Activated T-cell treated with anti-CD3 and anti-CD28 coated beads, Interleukin-2, amount 50 U/mL, for 24 hours (primary cell): Measurements from ENCODE around the gene ITIH6.
"Not testable (repeated sequence)": the region's sequence is repeated elsewhere in the genome, so short reads cannot be mapped to it uniquely, and the experiment has no call there.

Experiments
- DNase-seq: peaks from one replicate; pipeline ENCODE4 v3.0.0-alpha.2; 2020
- H3K27ac Mint-ChIP-seq: 2 replicates; pipeline ENCODE4 v1.8.0; 2020; ENCODE audit warnings: mild to moderate bottlenecking, mixed read lengths
- H3K27me3 Mint-ChIP-seq: 2 replicates; pipeline ENCODE4 v1.8.0; 2020; ENCODE audit warnings: mixed read lengths
- H3K36me3 Mint-ChIP-seq: 2 replicates; pipeline ENCODE4 v1.8.0; 2020; ENCODE audit warnings: low read depth, mixed read lengths
- H3K4me1 Mint-ChIP-seq: 2 replicates; pipeline ENCODE4 v1.8.0; 2020; ENCODE audit warnings: low read depth, mixed read lengths
- H3K4me3 Mint-ChIP-seq: 2 replicates; pipeline ENCODE4 v1.8.0; 2020; ENCODE audit warnings: mild to moderate bottlenecking, moderate library complexity, mixed read lengths
- H3K9me3 Mint-ChIP-seq: 2 replicates; pipeline ENCODE4 v1.8.0; 2020; ENCODE audit warnings: mixed read lengths

ITIH6 gene

GRCh38 chrX:54818221-54818620, 20.2 kb upstream of the ITIH6 start:
- Mint-ChIP-seq H3K4me1 (peaks cover 3% of the 10 kb centered on the region), H3K36me3 (peaks cover 26% of the 10 kb centered on the region), H3K27me3 (peaks cover 23% of the 10 kb centered on the region), H3K27ac (no peak overlapping the region), H3K9me3 (no peaks in the 10 kb centered on the region), H3K4me3 (no peak overlapping the region)
- no peak for DNase-seq

- Mint-ChIP-seq H3K36me3 (peaks cover 34% of the 10 kb centered on the region), H3K4me1 (peaks cover 3% of the 10 kb centered on the region), H3K27ac (no peak overlapping the region), H3K27me3 (peaks cover 18% of the 10 kb centered on the region), H3K4me3 (no peak overlapping the region), H3K9me3 (no peaks in the 10 kb centered on the region)
- DNase-seq = no peak
Measured at GRCh38 chrX:54817220-54817820, 19.3 kb upstream of the ITIH6 start.

GRCh38 chrX:54812306-54812705, 14.3 kb upstream of the ITIH6 start:
- no peak overlapping the region for H3K4me3 Mint-ChIP-seq
- H3K27ac Mint-ChIP-seq = no peak overlapping the region
- DNase-seq = no peak
- H3K4me1 Mint-ChIP-seq = peaks cover 13% of the 10 kb centered on the region
- peaks cover 17% of the 10 kb centered on the region for H3K27me3 Mint-ChIP-seq
- no peaks in the 10 kb centered on the region for H3K9me3 Mint-ChIP-seq
- H3K36me3 Mint-ChIP-seq = peaks cover 50% of the 10 kb centered on the region

GRCh38 chrX:54811301-54811885, 13.3 kb upstream of the ITIH6 start:
- Mint-ChIP-seq H3K27ac (no peak overlapping the region), H3K27me3 (peaks cover 18% of the 10 kb centered on the region), H3K4me3 (no peak overlapping the region), H3K36me3 (peaks cover 49% of the 10 kb centered on the region), H3K4me1 (peaks cover 15% of the 10 kb centered on the region), H3K9me3 (no peaks in the 10 kb centered on the region)
- DNase-seq = no peak

- H3K4me1 Mint-ChIP-seq = peaks cover 15% of the 10 kb centered on the region
- H3K36me3 Mint-ChIP-seq = peaks cover 41% of the 10 kb centered on the region
- peaks cover 21% of the 10 kb centered on the region for H3K27me3 Mint-ChIP-seq
- H3K9me3 Mint-ChIP-seq = no peaks in the 10 kb centered on the region
- H3K27ac Mint-ChIP-seq = no peak overlapping the region
- DNase-seq = no peak
- no peak overlapping the region for H3K4me3 Mint-ChIP-seq
Measured at GRCh38 chrX:54810532-54810931, 12.5 kb upstream of the ITIH6 start.

- peak overlapping the region; percentile 95 for H3K27ac Mint-ChIP-seq
- H3K4me1 Mint-ChIP-seq = peaks cover 15% of the 10 kb centered on the region
- no peaks in the 10 kb centered on the region for H3K9me3 Mint-ChIP-seq
Measured at GRCh38 chrX:54808605-54809483, 10.8 kb upstream of the ITIH6 start.

GRCh38 chrX:54808109-54808604, 10.1 kb upstream of the ITIH6 start:
- Mint-ChIP-seq H3K27ac (peak overlapping the region; percentile 95), H3K4me3 (peak overlapping the region; percentile 85), H3K4me1 (peaks cover 15% of the 10 kb centered on the region), H3K27me3 (peaks cover 29% of the 10 kb centered on the region), H3K36me3 (peaks cover 23% of the 10 kb centered on the region), H3K9me3 (no peaks in the 10 kb centered on the region)
- no peak for DNase-seq

More at GRCh38 chrX:54808605-54809483, 10.8 kb upstream of the ITIH6 start:
- peak; percentile 86 for DNase-seq
- Mint-ChIP-seq H3K27me3 (peaks cover 27% of the 10 kb centered on the region), H3K4me3 (peak overlapping the region; percentile 85), H3K36me3 (peaks cover 29% of the 10 kb centered on the region)

- Mint-ChIP-seq H3K4me1 (peaks cover 15% of the 10 kb centered on the region), H3K27ac (peak within 1 kb of the TSS; percentile 95)
Measured at GRCh38 chrX:54807524-54808108, 9.6 kb upstream of the ITIH6 start, which contains the start of gene MAGED2. Gene MAGED2 (plus strand): TSS chrX:54807745. CDS start chrX:54809332, 1,587 bp downstream.

GRCh38 chrX:54799046-54799445, 991 bp upstream of the ITIH6 start:
- no peaks in the 10 kb centered on the region for H3K4me1 Mint-ChIP-seq
- H3K36me3 Mint-ChIP-seq = no peaks in the 10 kb centered on the region
- H3K4me3 Mint-ChIP-seq = no peak overlapping the region
- H3K27me3 Mint-ChIP-seq = peaks cover 30% of the 10 kb centered on the region
- H3K27ac Mint-ChIP-seq = no peak overlapping the region
- no peaks in the 10 kb centered on the region for H3K9me3 Mint-ChIP-seq
- no peak for DNase-seq

More at GRCh38 chrX:54807524-54808108, 9.6 kb upstream of the ITIH6 start, which contains the start of gene MAGED2:
- peak; percentile 53 for DNase-seq
- H3K27me3 Mint-ChIP-seq = peaks cover 32% of the 10 kb centered on the region
- H3K4me3 Mint-ChIP-seq = peak within 1 kb of the TSS; percentile 85
- H3K36me3 Mint-ChIP-seq = peaks cover 19% of the 10 kb centered on the region
- no peaks in the 10 kb centered on the region for H3K9me3 Mint-ChIP-seq

- Mint-ChIP-seq H3K4me3 (no peak overlapping the region), H3K4me1 (no peaks in the 10 kb centered on the region), H3K27ac (no peak overlapping the region), H3K36me3 (no peaks in the 10 kb centered on the region), H3K27me3 (peaks cover 41% of the 10 kb centered on the region), H3K9me3 (no peaks in the 10 kb centered on the region)
- no peak for DNase-seq
Measured at GRCh38 chrX:54794795-54795194, 3.3 kb downstream of the ITIH6 start.

GRCh38 chrX:54794028-54794427, 4.0 kb downstream of the ITIH6 start:
- Mint-ChIP-seq H3K27ac (no peak overlapping the region), H3K27me3 (peaks cover 37% of the 10 kb centered on the region), H3K36me3 (no peaks in the 10 kb centered on the region), H3K4me3 (no peak overlapping the region), H3K4me1 (no peaks in the 10 kb centered on the region), H3K9me3 (no peaks in the 10 kb centered on the region)
- DNase-seq = no peak

- not testable (repeated sequence) for H3K4me1 Mint-ChIP-seq, H3K4me3 Mint-ChIP-seq, H3K27ac Mint-ChIP-seq, DNase-seq, H3K9me3 Mint-ChIP-seq, H3K36me3 Mint-ChIP-seq
- H3K27me3 Mint-ChIP-seq = peaks cover 35% of the 10 kb centered on the region
Measured at GRCh38 chrX:54789405-54789804, 8.7 kb downstream of the ITIH6 start.

GRCh38 chrX:54788446-54788845, 9.6 kb downstream of the ITIH6 start:
- no peak overlapping the region for H3K27ac Mint-ChIP-seq
- H3K27me3 Mint-ChIP-seq = peaks cover 28% of the 10 kb centered on the region
- H3K4me3 Mint-ChIP-seq = no peak overlapping the region
- no peak for DNase-seq
- no peaks in the 10 kb centered on the region for H3K36me3 Mint-ChIP-seq
- no peaks in the 10 kb centered on the region for H3K4me1 Mint-ChIP-seq
- H3K9me3 Mint-ChIP-seq = no peaks in the 10 kb centered on the region

- Mint-ChIP-seq H3K27ac (no peak overlapping the region), H3K36me3 (no peaks in the 10 kb centered on the region), H3K9me3 (no peaks in the 10 kb centered on the region), H3K27me3 (peaks cover 23% of the 10 kb centered on the region), H3K4me1 (no peaks in the 10 kb centered on the region), H3K4me3 (no peak overlapping the region)
- peak; percentile 54 for DNase-seq
Measured at GRCh38 chrX:54786967-54787366, 11.1 kb downstream of the ITIH6 start.
